ENCODE results near the gene STRIP1.
A peak's percentile ranks its signal among the peaks of the same experiment; 100 is the strongest.

The STRIP1 gene

GRCh38 chr1:110049801-110050601 is 15.6 kb downstream of the STRIP1 start:
- DNase-seq (ENCODE audit: low read depth in 2 of 2) = no peak

GRCh38 chr1:110050602-110051261 is 16.3 kb downstream of the STRIP1 start:
- DNase-seq (ENCODE audit: low read depth in 2 of 2) = no peak

GRCh38 chr1:110051262-110051648 is 16.8 kb downstream of the STRIP1 start:
- DNase-seq (ENCODE audit: low read depth in 2 of 2) = no peak

GRCh38 chr1:110053552-110054428 is 19.4 kb downstream of the STRIP1 start:
- peak in 1 of 2 donors; percentile 59 for DNase-seq (ENCODE audit: low read depth in 2 of 2)

- no peak for DNase-seq (ENCODE audit: low read depth in 2 of 2)
Observed at GRCh38 chr1:110055493-110056284, 21.3 kb downstream of the STRIP1 start.

GRCh38 chr1:110056285-110056683 is 21.9 kb downstream of the STRIP1 start:
- DNase-seq (ENCODE audit: low read depth in 2 of 2) = no peak

GRCh38 chr1:110056776-110057175 is 22.4 kb downstream of the STRIP1 start:
- no peak for DNase-seq (ENCODE audit: low read depth in 2 of 2)

GRCh38 chr1:110057963-110058518 is 23.6 kb downstream of the STRIP1 start:
- no peak for DNase-seq (ENCODE audit: low read depth in 2 of 2)

- DNase-seq (ENCODE audit: low read depth in 2 of 2) = no peak
Observed at GRCh38 chr1:110058591-110058990, 24.2 kb downstream of the STRIP1 start.

- no peak for DNase-seq (ENCODE audit: low read depth in 2 of 2)
Observed at GRCh38 chr1:110059133-110059863, 24.9 kb downstream of the STRIP1 start.

GRCh38 chr1:110060034-110060661 is 25.7 kb downstream of the STRIP1 start:
- DNase-seq (ENCODE audit: low read depth in 2 of 2) = peak; percentile 51 to 77

GRCh38 chr1:110060662-110061060 is 26.2 kb downstream of the STRIP1 start:
- no peak for DNase-seq (ENCODE audit: low read depth in 2 of 2)

GRCh38 chr1:110061341-110061740 is 26.9 kb downstream of the STRIP1 start:
- DNase-seq (ENCODE audit: low read depth in 2 of 2) = no peak

GRCh38 chr1:110062612-110063011 is 28.2 kb downstream of the STRIP1 start:
- DNase-seq (ENCODE audit: low read depth in 2 of 2) = no peak

- no peak for DNase-seq (ENCODE audit: low read depth in 2 of 2)
Observed at GRCh38 chr1:110063781-110064180, 29.4 kb downstream of the STRIP1 start.

GRCh38 chr1:110064576-110065337 is 30.3 kb downstream of the STRIP1 start:
- no peak for DNase-seq (ENCODE audit: low read depth in 2 of 2)

- DNase-seq (ENCODE audit: low read depth in 2 of 2) = no peak
Observed at GRCh38 chr1:110065841-110066240, 31.4 kb downstream of the STRIP1 start.

GRCh38 chr1:110067479-110067892 is 33.1 kb downstream of the STRIP1 start:
- no peak for DNase-seq (ENCODE audit: low read depth in 2 of 2)
